Suprapubic skin (tissue), 4 donors: ENCODE results near the gene ADD3.

ENCODE experiments used
- CTCF ChIP-seq, 2 donors: fragments of 200-600 bp in 1 of 2; fragments of 450-650 bp in 1 of 2; sonication (generic) in 1 of 2; IDR thresholded peaks; one replicate each; pipeline ENCODE4 v1.5.1; 2016 to 2019; ENCODE audit warnings: antibody characterized with exemption in 2 of 2, mild to moderate bottlenecking in 1 of 2, moderate library complexity in 1 of 2
- EP300 ChIP-seq: sonication (generic); formaldehyde crosslinking; IDR thresholded peaks from one replicate; pipeline ENCODE4 v1.6.1; 2017; ENCODE audit warnings: antibody characterized with exemption
- POLR2A ChIP-seq, 2 donors: fragments of 450-650 bp; IDR thresholded peaks; one replicate each; pipeline ENCODE4 v1.6.1; 2017; ENCODE audit warnings: antibody characterized with exemption in 2 of 2, mild to moderate bottlenecking in 2 of 2, moderate library complexity in 2 of 2
- POLR2AphosphoS5 ChIP-seq, 3 donors: sonication (generic); formaldehyde crosslinking; IDR thresholded peaks; one replicate each; pipeline ENCODE4 v1.6.1; 2017; ENCODE audit warnings: antibody characterized with exemption in 3 of 3

DNA sequence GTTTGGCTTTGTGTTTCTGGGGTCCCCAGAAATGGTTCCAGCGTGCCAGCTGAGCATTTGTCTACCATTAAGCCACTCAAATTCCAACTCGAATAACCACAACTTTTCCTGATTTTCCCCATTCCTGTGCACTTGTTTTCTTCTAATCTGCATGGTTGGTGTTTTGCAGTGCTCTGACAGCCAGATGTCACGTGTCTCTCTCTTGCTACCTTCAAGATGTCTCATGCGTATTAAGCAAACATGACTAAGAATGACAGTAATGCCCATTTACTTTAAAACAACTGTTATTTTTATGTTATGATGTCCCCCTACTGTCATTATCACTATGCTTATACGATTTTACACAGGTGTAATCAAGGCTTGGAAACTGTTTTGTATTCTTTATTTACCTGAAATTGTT lies 164.4 kb downstream of the ADD3 start:
- TF ChIP-seq CTCF (IDR thresholded peaks at IDR 0.05) (no peak), POLR2A (IDR thresholded peaks at IDR 0.05) (no peak), EP300 (no peak), POLR2AphosphoS5 (IDR thresholded peaks at IDR 0.05) (no peak)
